GM19043 (cell line): Measurements from ENCODE around the gene SCARB1.

ENCODE experiments used
- ATAC-seq: cut with Tn5 transposase; IDR thresholded peaks from one replicate; pipeline ENCODE4 v1.9.1; 2021; ENCODE audit warnings: low read depth; ENCODE audit not compliant: unreplicated experiment

SCARB1 gene

DNA sequence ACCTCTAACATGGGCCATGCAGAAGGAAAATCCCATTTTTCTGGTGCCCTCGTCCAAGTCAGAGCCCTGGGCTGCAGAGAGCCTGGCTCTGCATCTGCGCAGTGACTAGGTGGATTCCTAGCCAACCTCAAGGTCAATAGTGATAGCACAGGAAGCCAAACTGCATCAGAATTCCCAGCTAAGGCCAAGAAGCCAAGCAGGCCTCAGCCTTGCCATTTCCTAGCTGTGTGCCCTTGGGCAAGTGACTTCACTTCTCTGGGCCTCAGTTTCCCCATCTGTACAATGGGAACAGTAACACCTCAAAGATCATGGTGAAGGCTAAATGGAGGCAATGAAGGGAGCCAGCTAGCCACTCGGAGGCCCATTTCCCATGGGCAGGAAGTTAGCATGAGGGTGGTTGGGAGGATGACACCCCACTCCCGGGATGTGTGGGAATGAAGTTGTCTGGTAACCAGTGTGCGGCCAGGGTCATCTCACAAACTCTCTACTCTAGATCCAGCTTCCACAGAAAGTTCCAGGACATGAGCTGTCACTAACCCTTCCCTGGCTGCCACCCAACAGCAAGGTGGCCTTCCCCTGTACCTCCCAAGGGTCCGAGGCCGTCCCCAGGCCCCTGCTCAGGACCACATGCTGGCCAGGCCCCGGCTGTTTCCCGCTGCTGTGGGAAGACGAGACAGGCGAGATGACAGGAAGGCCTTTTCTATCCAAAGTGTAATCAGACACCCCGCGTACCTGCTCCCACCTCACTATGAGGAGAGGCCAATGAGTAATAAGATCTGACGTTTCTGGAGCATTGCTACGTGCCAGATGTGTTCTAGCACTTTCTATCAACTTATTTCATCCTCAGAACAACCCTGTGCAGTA, 125.7 kb downstream of the SCARB1 start:
- ATAC-seq: no peak

DNA sequence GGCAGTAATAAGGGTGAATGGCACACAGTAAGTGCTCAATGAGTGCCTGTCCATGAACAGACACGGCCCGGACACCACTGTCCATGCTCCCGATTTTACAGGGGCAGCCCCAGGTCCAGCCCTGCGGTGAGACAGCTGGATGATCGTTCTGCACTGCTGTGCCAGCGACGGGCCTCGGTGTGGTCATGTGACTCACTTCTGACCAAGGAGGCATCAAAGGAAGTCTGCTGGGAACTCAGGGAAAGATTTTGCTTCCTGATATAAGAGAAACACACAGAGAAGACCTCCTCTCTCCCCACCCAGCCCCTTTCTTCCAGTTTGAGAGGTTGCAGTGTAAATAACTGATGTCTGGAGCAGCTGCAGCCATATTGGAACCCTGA, 126.6 kb downstream of the SCARB1 start:
- no peak for ATAC-seq

DNA sequence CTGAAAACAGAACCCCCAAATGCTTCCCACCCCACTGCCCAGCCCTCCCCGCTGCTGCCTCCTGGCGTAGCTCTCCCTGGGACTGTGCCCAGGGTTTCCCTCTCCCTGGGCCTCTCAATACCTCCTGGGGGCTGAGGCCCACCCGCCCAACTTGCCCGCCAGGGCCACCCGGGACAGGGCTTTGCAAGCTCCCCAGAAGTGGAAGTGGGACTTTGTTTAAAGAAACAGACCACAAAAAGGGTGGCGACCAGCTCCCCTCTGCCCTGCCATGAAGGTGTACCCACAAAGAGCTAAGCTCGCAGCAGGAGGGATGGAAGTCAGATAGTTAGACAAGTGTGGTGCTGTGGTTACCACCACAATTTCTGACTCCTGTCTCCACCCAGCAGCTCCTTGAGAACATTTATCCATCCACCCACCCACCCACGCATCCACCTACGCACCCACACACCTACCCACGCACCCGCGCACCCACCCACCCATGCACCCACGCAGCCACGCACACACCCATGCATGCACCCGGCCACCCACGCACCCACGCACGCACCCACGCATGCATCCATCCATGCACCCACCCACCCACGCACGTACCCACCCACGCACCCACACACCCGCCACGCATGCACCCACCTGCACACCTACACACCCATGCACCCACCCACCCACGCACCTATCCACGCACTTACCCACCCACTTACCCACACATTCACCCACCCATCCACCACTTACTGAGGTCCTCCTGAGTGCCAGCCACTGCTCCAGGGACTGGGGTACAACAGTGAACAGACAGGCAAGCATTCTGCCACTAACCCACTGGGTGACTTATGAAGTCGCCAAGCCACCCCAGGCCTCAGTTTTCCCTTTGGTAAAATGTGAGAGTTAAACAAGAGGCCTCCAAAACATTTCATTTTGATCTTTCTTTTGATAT, 127.3 kb downstream of the SCARB1 start:
- no peak for ATAC-seq

DNA sequence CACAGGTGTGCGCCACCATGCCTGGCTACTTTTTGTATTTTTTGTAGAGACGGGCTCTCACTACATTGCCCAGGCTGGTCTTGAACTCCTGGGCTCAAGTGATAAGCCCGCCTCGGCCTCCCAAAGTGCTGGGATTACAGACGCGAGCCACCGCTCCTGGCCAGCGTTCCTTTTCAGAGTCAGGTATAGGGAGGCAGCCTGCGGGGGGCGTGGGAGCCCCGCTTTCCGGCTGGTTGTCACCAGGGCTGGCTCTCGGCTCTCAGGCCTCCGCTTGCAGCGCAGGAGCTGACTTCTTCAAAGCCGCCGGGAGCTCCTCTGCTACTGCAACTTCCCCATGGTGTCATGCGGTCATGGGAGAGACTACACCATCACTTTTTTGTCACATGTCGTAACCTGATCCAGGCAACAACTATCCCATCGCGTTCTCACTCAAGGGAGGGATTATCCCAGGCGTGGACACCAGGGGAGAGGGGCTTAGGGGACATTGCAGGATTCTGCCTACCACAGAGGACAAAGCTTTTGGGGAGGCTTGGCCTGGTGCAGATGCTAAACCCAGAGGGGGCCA, 129.4 kb downstream of the SCARB1 start:
- no peak for ATAC-seq

DNA sequence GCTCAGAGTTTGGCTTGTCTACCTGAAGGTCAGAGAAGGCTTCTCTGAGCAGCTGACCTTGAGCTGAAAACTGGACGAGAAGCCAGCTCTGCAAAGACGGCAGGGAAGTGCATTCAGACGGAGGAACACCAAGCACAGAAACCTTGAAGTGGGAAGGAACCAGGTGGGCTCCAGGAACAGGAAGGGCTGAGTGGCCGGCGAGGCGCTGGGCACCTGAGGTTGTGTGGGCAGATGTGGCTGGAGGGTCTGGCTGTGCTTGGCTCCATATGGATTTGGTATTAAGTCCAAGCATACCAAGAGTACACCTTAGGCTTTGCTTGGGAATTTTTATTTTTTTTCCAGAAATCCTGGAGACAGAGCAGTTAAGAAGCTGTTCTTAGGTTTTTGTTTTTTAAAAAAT, 130.6 kb downstream of the SCARB1 start:
- no peak for ATAC-seq

DNA sequence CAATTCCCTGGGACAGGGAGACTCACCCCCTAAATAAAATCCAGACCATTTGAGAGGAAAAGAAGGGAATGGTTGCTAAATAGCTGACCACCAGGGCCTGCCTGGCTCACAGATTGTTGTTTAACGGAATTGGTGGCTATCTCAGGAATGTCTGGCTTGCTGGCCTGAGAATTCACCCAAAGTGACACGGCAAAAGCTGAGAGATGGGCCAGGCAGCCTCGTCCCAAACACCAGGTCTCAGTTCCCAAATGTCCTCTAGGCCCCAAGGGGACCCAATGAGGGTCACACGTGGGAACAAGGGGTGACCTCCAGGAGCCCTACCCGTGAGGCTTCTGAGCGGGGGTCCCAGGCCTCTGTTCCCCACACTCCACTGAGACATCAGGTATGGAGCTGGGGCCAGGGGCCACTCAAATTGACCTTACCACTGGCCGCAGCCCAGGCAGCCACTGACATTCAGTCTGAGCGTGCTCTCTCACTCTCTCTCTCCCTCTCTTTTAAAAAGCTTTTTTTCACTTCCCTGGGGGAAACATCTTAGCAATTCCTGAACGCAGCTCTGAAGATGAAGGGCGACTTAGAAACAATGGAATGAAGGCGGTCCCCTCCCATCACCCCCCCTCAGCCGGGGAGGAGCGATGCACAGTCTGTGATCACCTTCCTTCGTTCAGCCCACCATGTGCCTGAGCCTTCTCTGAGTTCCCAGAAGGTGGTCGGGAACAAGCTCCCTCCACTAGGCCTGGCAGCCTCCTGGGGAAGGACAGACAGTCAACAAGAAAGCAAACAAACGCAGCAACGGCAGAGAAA, 131.2 kb downstream of the SCARB1 start:
- no peak for ATAC-seq

DNA sequence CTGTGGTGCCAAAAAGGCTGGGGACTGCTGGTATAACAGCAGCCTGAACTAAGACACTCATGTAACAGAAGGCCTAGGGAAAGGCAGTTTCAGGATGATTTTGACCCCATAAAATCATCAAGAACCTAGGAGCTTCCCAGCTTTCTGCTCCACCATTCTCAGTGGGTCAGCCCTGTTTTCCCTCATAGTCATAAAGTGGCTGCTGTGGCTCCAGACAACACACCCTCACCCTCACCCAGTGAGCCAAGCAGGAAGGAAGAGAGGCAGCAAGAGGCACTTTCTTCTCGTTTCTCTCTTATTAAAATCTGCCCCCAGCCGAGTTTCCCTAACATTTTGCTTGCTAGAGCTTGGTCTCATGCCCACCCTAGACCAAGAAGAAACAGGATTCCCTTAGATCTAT, 131.8 kb downstream of the SCARB1 start:
- ATAC-seq: no peak

DNA sequence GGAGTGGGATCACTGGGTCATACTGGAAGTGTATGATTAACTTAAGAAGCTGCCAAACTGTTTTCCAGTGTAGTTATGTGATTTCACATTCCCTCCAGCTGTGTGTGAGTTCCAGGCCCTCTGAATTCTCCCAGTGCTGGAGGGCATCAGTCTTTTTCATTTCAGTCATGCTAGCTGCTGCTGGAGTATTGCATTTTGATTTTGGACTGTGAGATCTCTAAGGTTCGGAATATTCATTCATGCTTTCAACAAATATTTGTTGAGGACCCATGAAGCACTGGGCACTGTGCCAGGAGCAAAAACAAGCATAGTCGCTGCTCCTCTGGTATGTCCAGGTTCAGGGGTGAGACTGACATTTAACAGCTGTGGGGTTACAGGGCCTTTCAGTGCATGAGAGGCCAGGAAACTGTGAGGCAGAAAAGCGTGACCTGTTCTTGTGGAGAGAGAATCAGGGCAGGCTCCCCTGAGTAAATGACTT, 133.2 kb downstream of the SCARB1 start:
- no peak for ATAC-seq

DNA sequence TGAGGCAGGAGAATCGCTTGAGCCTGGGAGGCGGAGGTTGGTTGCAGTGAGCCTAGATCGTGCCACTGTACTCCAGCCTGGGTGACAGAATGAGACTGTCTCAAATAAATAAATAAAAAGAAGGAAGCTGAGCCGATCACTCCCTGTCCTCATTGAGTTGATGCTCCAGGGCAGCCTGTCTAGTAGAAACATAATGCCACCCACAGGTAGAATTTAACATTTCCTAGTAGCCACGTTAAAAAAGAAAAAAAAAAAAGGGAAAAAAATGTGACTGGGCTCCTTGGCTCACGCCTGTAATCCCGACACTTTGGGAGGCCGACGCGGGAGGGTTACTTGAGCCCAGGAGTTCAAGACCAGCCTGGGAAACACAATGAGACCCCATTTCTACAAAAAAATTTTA, 135.7 kb downstream of the SCARB1 start:
- ATAC-seq: no peak

DNA sequence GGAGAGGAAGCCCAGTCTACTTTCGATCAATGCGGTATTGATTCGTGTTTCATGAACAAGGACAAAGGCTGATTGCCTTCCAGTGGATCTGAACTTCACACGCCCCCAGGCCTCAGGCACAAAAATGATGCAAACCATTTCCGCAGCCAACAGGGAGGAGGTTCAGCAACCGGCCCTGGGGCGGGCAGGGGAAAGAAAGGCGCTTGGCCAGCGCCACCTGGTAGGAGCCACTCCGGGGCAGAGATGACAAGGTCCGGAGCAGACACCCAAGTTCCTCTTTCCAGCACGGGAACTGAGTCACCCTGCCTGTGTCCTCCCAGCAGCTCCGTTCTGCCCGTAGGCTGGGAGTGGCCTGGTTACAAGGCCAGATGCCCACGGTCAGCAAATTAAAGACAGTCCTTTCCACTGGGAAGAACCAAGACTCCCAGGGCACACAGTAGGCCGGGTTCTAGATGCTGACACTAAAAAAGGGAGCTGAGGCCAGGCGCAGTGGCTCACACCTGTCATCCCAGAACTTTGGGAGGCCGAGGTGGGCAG, 136.3 kb downstream of the SCARB1 start:
- ATAC-seq: no peak
